ENCODE results near the gene BAZ1B.
"Not testable (repeated sequence)": the region's sequence is repeated elsewhere in the genome, so short reads cannot be mapped to it uniquely, and the experiment has no call there.

BAZ1B gene

GRCh38 chr7:73557397-73558257, 35.5 kb upstream of the BAZ1B start, which contains the start of gene BCL7B:
BCL7B (minus strand) TSS chr7:73557690; CDS start chr7:73557578, 112 bp downstream.
- H3K36me3 ChIP-seq (ENCODE audit: control insufficient read depth in 2 of 2, insufficient read depth in 2 of 2, low read length in 2 of 2): peaks cover 0 to 3% of the 10 kb centered on the region in 2 donors
- H3K4me1 ChIP-seq (ENCODE audit: control insufficient read depth, insufficient read depth, low read length): peaks cover 23% of the 10 kb centered on the region
- no peaks in the 10 kb centered on the region for H3K9me3 ChIP-seq (ENCODE audit: control insufficient read depth in 2 of 2, low read length in 2 of 2)
- no peaks in the 10 kb centered on the region for H3K27me3 ChIP-seq (ENCODE audit: control insufficient read depth in 1 of 2, insufficient read depth in 2 of 2, low read length in 2 of 2)
- H3K9ac ChIP-seq (ENCODE audit: low read length in 2 of 2): peak within 1 kb of the TSS; percentile 68 to 91
- peak within 1 kb of the TSS; percentile 93 for H3K27ac ChIP-seq (ENCODE audit: low read length)
- peak within 1 kb of the TSS; percentile 91 for H3K4me3 ChIP-seq (ENCODE audit: low read length in 2 of 2)

- Histone ChIP-seq H3K9me3 (ENCODE audit: control insufficient read depth in 2 of 2, low read length in 2 of 2) (no peaks in the 10 kb centered on the region), H3K27ac (ENCODE audit: low read length) (peak overlapping the region; percentile 93), H3K36me3 (ENCODE audit: control insufficient read depth in 2 of 2, insufficient read depth in 2 of 2, low read length in 2 of 2) (peaks cover 2 to 5% of the 10 kb centered on the region in 2 donors), H3K27me3 (ENCODE audit: control insufficient read depth in 1 of 2, insufficient read depth in 2 of 2, low read length in 2 of 2) (no peaks in the 10 kb centered on the region), H3K9ac (ENCODE audit: low read length in 2 of 2) (peak overlapping the region; percentile 68 to 91), H3K4me3 (ENCODE audit: low read length in 2 of 2) (peak overlapping the region; percentile 91), H3K4me1 (ENCODE audit: control insufficient read depth, insufficient read depth, low read length) (peaks cover 23% of the 10 kb centered on the region)
Observed at GRCh38 chr7:73557108-73557396, 35.0 kb upstream of the BAZ1B start.

GRCh38 chr7:73556208-73557107, 34.4 kb upstream of the BAZ1B start:
- Histone ChIP-seq H3K4me3 (ENCODE audit: low read length in 2 of 2) (peak overlapping the region; percentile 91), H3K9me3 (ENCODE audit: control insufficient read depth in 2 of 2, low read length in 2 of 2) (no peaks in the 10 kb centered on the region), H3K4me1 (ENCODE audit: control insufficient read depth, insufficient read depth, low read length) (peaks cover 23% of the 10 kb centered on the region)

GRCh38 chr7:73555411-73555982, 33.4 kb upstream of the BAZ1B start:
- Histone ChIP-seq H3K27me3 (ENCODE audit: control insufficient read depth in 1 of 2, insufficient read depth in 2 of 2, low read length in 2 of 2) (no peaks in the 10 kb centered on the region), H3K36me3 (ENCODE audit: control insufficient read depth in 2 of 2, insufficient read depth in 2 of 2, low read length in 2 of 2) (peaks cover 10% of the 10 kb centered on the region in 2 donors), H3K9ac (ENCODE audit: low read length in 2 of 2) (peak overlapping the region; percentile 68 to 91), H3K4me1 (ENCODE audit: control insufficient read depth, insufficient read depth, low read length) (peaks cover 23% of the 10 kb centered on the region), H3K9me3 (ENCODE audit: control insufficient read depth in 2 of 2, low read length in 2 of 2) (no peaks in the 10 kb centered on the region), H3K27ac (ENCODE audit: low read length) (peak overlapping the region; percentile 93), H3K4me3 (ENCODE audit: low read length in 2 of 2) (peak overlapping the region; percentile 91)

More at GRCh38 chr7:73556208-73557107, 34.4 kb upstream of the BAZ1B start:
- peak overlapping the region; percentile 68 to 91 for H3K9ac ChIP-seq (ENCODE audit: low read length in 2 of 2)
- peak overlapping the region; percentile 93 for H3K27ac ChIP-seq (ENCODE audit: low read length)
- H3K27me3 ChIP-seq (ENCODE audit: control insufficient read depth in 1 of 2, insufficient read depth in 2 of 2, low read length in 2 of 2): no peaks in the 10 kb centered on the region
- H3K36me3 ChIP-seq (ENCODE audit: control insufficient read depth in 2 of 2, insufficient read depth in 2 of 2, low read length in 2 of 2): peaks cover 5 to 6% of the 10 kb centered on the region in 2 donors

- H3K27ac ChIP-seq (ENCODE audit: low read length); H3K4me1 ChIP-seq (ENCODE audit: control insufficient read depth, insufficient read depth, low read length); H3K4me3 ChIP-seq (ENCODE audit: low read length in 2 of 2); H3K9ac ChIP-seq (ENCODE audit: low read length in 2 of 2); H3K9me3 ChIP-seq (ENCODE audit: control insufficient read depth in 2 of 2, low read length in 2 of 2); H3K27me3 ChIP-seq (ENCODE audit: control insufficient read depth in 1 of 2, insufficient read depth in 2 of 2, low read length in 2 of 2): not testable (repeated sequence)
- H3K36me3 ChIP-seq (ENCODE audit: control insufficient read depth in 2 of 2, insufficient read depth in 2 of 2, low read length in 2 of 2): peaks cover 17 to 19% of the 10 kb centered on the region in 2 donors
Observed at GRCh38 chr7:73550093-73550492, 28.0 kb upstream of the BAZ1B start.

GRCh38 chr7:73549176-73549575, 27.1 kb upstream of the BAZ1B start:
- Histone ChIP-seq H3K4me3 (ENCODE audit: low read length in 2 of 2) (no peak overlapping the region), H3K36me3 (ENCODE audit: control insufficient read depth in 2 of 2, insufficient read depth in 2 of 2, low read length in 2 of 2) (peaks cover 17 to 19% of the 10 kb centered on the region in 2 donors), H3K9me3 (ENCODE audit: control insufficient read depth in 2 of 2, low read length in 2 of 2) (no peaks in the 10 kb centered on the region), H3K27ac (ENCODE audit: low read length) (no peak overlapping the region), H3K9ac (ENCODE audit: low read length in 2 of 2) (no peak overlapping the region), H3K27me3 (ENCODE audit: control insufficient read depth in 1 of 2, insufficient read depth in 2 of 2, low read length in 2 of 2) (no peaks in the 10 kb centered on the region), H3K4me1 (ENCODE audit: control insufficient read depth, insufficient read depth, low read length) (peaks cover 3% of the 10 kb centered on the region)

- Histone ChIP-seq H3K4me1 (ENCODE audit: control insufficient read depth, insufficient read depth, low read length) (peaks cover 3% of the 10 kb centered on the region), H3K4me3 (ENCODE audit: low read length in 2 of 2) (no peak overlapping the region), H3K36me3 (ENCODE audit: control insufficient read depth in 2 of 2, insufficient read depth in 2 of 2, low read length in 2 of 2) (peaks cover 24 to 26% of the 10 kb centered on the region in 2 donors), H3K27me3 (ENCODE audit: control insufficient read depth in 1 of 2, insufficient read depth in 2 of 2, low read length in 2 of 2) (no peaks in the 10 kb centered on the region), H3K9ac (ENCODE audit: low read length in 2 of 2) (no peak overlapping the region), H3K9me3 (ENCODE audit: control insufficient read depth in 2 of 2, low read length in 2 of 2) (no peaks in the 10 kb centered on the region), H3K27ac (ENCODE audit: low read length) (no peak overlapping the region)
Observed at GRCh38 chr7:73547841-73548240, 25.7 kb upstream of the BAZ1B start.

- Histone ChIP-seq H3K9ac (ENCODE audit: low read length in 2 of 2) (no peak overlapping the region), H3K4me3 (ENCODE audit: low read length in 2 of 2) (no peak overlapping the region), H3K27me3 (ENCODE audit: control insufficient read depth in 1 of 2, insufficient read depth in 2 of 2, low read length in 2 of 2) (no peaks in the 10 kb centered on the region), H3K9me3 (ENCODE audit: control insufficient read depth in 2 of 2, low read length in 2 of 2) (no peaks in the 10 kb centered on the region), H3K4me1 (ENCODE audit: control insufficient read depth, insufficient read depth, low read length) (peaks cover 3% of the 10 kb centered on the region), H3K27ac (ENCODE audit: low read length) (no peak overlapping the region), H3K36me3 (ENCODE audit: control insufficient read depth in 2 of 2, insufficient read depth in 2 of 2, low read length in 2 of 2) (peaks cover 30 to 37% of the 10 kb centered on the region in 2 donors)
Observed at GRCh38 chr7:73544678-73545077, 22.6 kb upstream of the BAZ1B start.

- no peaks in the 10 kb centered on the region for H3K27me3 ChIP-seq (ENCODE audit: control insufficient read depth in 1 of 2, insufficient read depth in 2 of 2, low read length in 2 of 2)
- H3K36me3 ChIP-seq (ENCODE audit: control insufficient read depth in 2 of 2, insufficient read depth in 2 of 2, low read length in 2 of 2): peaks cover 48% of the 10 kb centered on the region in 2 donors
- no peaks in the 10 kb centered on the region for H3K4me1 ChIP-seq (ENCODE audit: control insufficient read depth, insufficient read depth, low read length)
- H3K9ac ChIP-seq (ENCODE audit: low read length in 2 of 2): no peak overlapping the region
- H3K4me3 ChIP-seq (ENCODE audit: low read length in 2 of 2): no peak overlapping the region
- H3K9me3 ChIP-seq (ENCODE audit: control insufficient read depth in 2 of 2, low read length in 2 of 2): no peaks in the 10 kb centered on the region
- H3K27ac ChIP-seq (ENCODE audit: low read length): no peak overlapping the region
Observed at GRCh38 chr7:73541722-73542121, 19.6 kb upstream of the BAZ1B start.

GRCh38 chr7:73539709-73540108, 17.6 kb upstream of the BAZ1B start:
- peaks cover 56 to 60% of the 10 kb centered on the region in 2 donors for H3K36me3 ChIP-seq (ENCODE audit: control insufficient read depth in 2 of 2, insufficient read depth in 2 of 2, low read length in 2 of 2)
- no peak overlapping the region for H3K27ac ChIP-seq (ENCODE audit: low read length)
- no peak overlapping the region for H3K9ac ChIP-seq (ENCODE audit: low read length in 2 of 2)
- H3K9me3 ChIP-seq (ENCODE audit: control insufficient read depth in 2 of 2, low read length in 2 of 2): no peaks in the 10 kb centered on the region
- H3K27me3 ChIP-seq (ENCODE audit: control insufficient read depth in 1 of 2, insufficient read depth in 2 of 2, low read length in 2 of 2): no peaks in the 10 kb centered on the region
- H3K4me1 ChIP-seq (ENCODE audit: control insufficient read depth, insufficient read depth, low read length): no peaks in the 10 kb centered on the region
- no peak overlapping the region for H3K4me3 ChIP-seq (ENCODE audit: low read length in 2 of 2)

Data from stomach smooth muscle (tissue), 2 donors.